NB4 (cell line): ENCODE results near the gene ACTL7B.

Experiments
- CTCF ChIP-seq: IDR thresholded peaks from one replicate; pipeline ENCODE4 v1.5.1; 2012; ENCODE audit warnings: low read depth, low read length
- MAX ChIP-seq: IDR thresholded peaks from 2 replicates; pipeline ENCODE4 v1.6.1; 2011; ENCODE audit warnings: low read depth, low read length
- MYC ChIP-seq: IDR thresholded peaks from 2 replicates; pipeline ENCODE4 v1.6.1; 2011; ENCODE audit warnings: low read depth, low read length
- POLR2A ChIP-seq: IDR thresholded peaks from 2 replicates; pipeline ENCODE4 v1.6.1; 2011; ENCODE audit warnings: mild to moderate bottlenecking; ENCODE audit not compliant: insufficient read length; ENCODE audit errors: extremely low read depth

GRCh38 chr9:108883085-108883484 is 27.3 kb upstream of the ACTL7B start:
- TF ChIP-seq MAX, result no peak
- TF ChIP-seq MYC, result no peak
- TF ChIP-seq POLR2A, result no peak
- no peak for TF ChIP-seq CTCF
